GM23338 (cell line): Measurements from ENCODE around the gene AZIN2. TPM values are rescaled to one million over a fixed set of nuclear protein-coding genes. Genes with fewer than 3 reads are reported as not detected.

Source experiments
- ATAC-seq: fragments of 200-7000 bp; cut with Tn5 transposase; 3 replicates; pipeline ENCODE4 v1.9.1; 2020
- DNase-seq: peaks from one replicate; pipeline ENCODE4 v3.0.0-alpha.2; 2015; ENCODE audit warnings: low spot score
- H2AFZ ChIP-seq: fragments of 200-600 bp; sonication (generic); 2 replicates; pipeline ENCODE4 v1.8.0; 2016; ENCODE audit warnings: antibody characterized with exemption, mild to moderate bottlenecking, moderate library complexity
- H3F3A ChIP-seq: fragments of 200-600 bp; sonication (generic); replicated peaks from 2 replicates; pipeline ENCODE4 v1.8.0; 2017; ENCODE audit warnings: antibody characterized with exemption, mixed run types, low read depth
- H3K27ac ChIP-seq: fragments of 200-600 bp; sonication (generic); 2 replicates; pipeline ENCODE4 v1.6.1; 2016; ENCODE audit warnings: low read depth
- H3K27me3 ChIP-seq: fragments of 200-600 bp; sonication (generic); 2 replicates; pipeline ENCODE4 v1.8.0; 2016; ENCODE audit warnings: mild to moderate bottlenecking, mixed run types, moderate library complexity; ENCODE audit not compliant: insufficient read depth
- H3K36me3 ChIP-seq: fragments of 200-600 bp; sonication (generic); 2 replicates; pipeline ENCODE4 v1.8.0; 2016; ENCODE audit warnings: mild to moderate bottlenecking; ENCODE audit not compliant: insufficient read depth
- H3K4me1 ChIP-seq: fragments of 200-600 bp; sonication (generic); 2 replicates; pipeline ENCODE4 v1.8.0; 2016; ENCODE audit warnings: mild to moderate bottlenecking, moderate library complexity; ENCODE audit not compliant: insufficient read depth
- H3K4me2 ChIP-seq: fragments of 200-600 bp; sonication (generic); 2 replicates; pipeline ENCODE4 v1.7.1; 2017; ENCODE audit warnings: mixed run types
- H3K4me3 ChIP-seq: fragments of 200-600 bp; sonication (generic); 2 replicates; pipeline ENCODE4 v1.6.1; 2016; ENCODE audit warnings: mixed run types
- H3K79me2 ChIP-seq: fragments of 200-600 bp; sonication (generic); replicated peaks from 2 replicates; pipeline ENCODE4 v1.8.0; 2017; ENCODE audit warnings: mild to moderate bottlenecking; ENCODE audit not compliant: insufficient read depth
- H3K9me2 ChIP-seq: fragments of 200-600 bp; sonication (generic); 2 replicates; pipeline ENCODE4 v1.8.0; 2017; ENCODE audit not compliant: insufficient read depth
- H4K20me1 ChIP-seq: fragments of 200-600 bp; sonication (generic); replicated peaks from 2 replicates; pipeline ENCODE4 v1.8.0; 2017; ENCODE audit warnings: mild to moderate bottlenecking; ENCODE audit not compliant: insufficient read depth
- H3K27ac Mint-ChIP-seq: 2 replicates; pipeline ENCODE4 v1.8.0; 2020; ENCODE audit warnings: inconsistent platforms, mild to moderate bottlenecking, moderate library complexity, mixed read lengths
- H3K27me3 Mint-ChIP-seq: 3 replicates; pipeline ENCODE4 v1.8.0; 2022; ENCODE audit warnings: low read depth, mild to moderate bottlenecking, moderate library complexity, mixed read lengths, inconsistent platforms; ENCODE audit not compliant: insufficient read depth, poor library complexity
- H3K36me3 Mint-ChIP-seq: 3 replicates; pipeline ENCODE4 v1.8.0; 2021; ENCODE audit warnings: low read depth, mild to moderate bottlenecking, inconsistent platforms, moderate library complexity, mixed read lengths
- H3K4me1 Mint-ChIP-seq: 3 replicates; pipeline ENCODE4 v1.8.0; 2020; ENCODE audit warnings: mild to moderate bottlenecking, inconsistent platforms, mixed read lengths
- H3K4me3 Mint-ChIP-seq: 3 replicates; pipeline ENCODE4 v1.8.0; 2021; ENCODE audit warnings: moderate library complexity, mild to moderate bottlenecking, inconsistent platforms, mixed read lengths
- H3K9me3 Mint-ChIP-seq: 3 replicates; pipeline ENCODE4 v1.8.0; 2020; ENCODE audit warnings: moderate library complexity, mild to moderate bottlenecking, inconsistent platforms, mixed read lengths
- CREB1 ChIP-seq: fragments of 250-450 bp; sonication (Bioruptor Pico); IDR thresholded peaks from 2 replicates; pipeline ENCODE4 v1.5.0; 2020; ENCODE audit warnings: low read depth, mild to moderate bottlenecking, moderate library complexity
- JUNB ChIP-seq: IDR thresholded peaks from one replicate; pipeline ENCODE4 v1.6.1; 2016; ENCODE audit warnings: antibody characterized with exemption; ENCODE audit not compliant: unreplicated experiment
- POLR2AphosphoS5 ChIP-seq: IDR thresholded peaks from 2 replicates; pipeline ENCODE4 v1.6.1; 2016; ENCODE audit warnings: antibody characterized with exemption, low read depth
- STAT1 ChIP-seq: IDR thresholded peaks from one replicate; pipeline ENCODE4 v1.6.1; 2016; ENCODE audit warnings: antibody characterized with exemption; ENCODE audit not compliant: unreplicated experiment
- ZNF114 ChIP-seq: fragments of 250-450 bp; sonication (Bioruptor Pico); IDR thresholded peaks from 2 replicates; pipeline ENCODE4 v1.5.0; 2020; ENCODE audit warnings: mild to moderate bottlenecking, moderate library complexity
- ZNF331 ChIP-seq: fragments of 250-450 bp; sonication (Bioruptor Pico); IDR thresholded peaks from 2 replicates; pipeline ENCODE4 v1.5.0; 2020; ENCODE audit warnings: low read depth, mild to moderate bottlenecking, moderate library complexity
- ZNF462 ChIP-seq: fragments of 250-450 bp; sonication (Bioruptor Pico); IDR thresholded peaks from 2 replicates; pipeline ENCODE4 v1.5.0; 2020; ENCODE audit warnings: mild to moderate bottlenecking, moderate library complexity
- polyA plus RNA-seq: library from polyadenylated mRNA; unstranded; fragments of >200 nt; fragmentation: Nextera tagmentation; extraction: Ambion mirVana; gene quantifications from 2 replicates; pipeline ENCODE4 v1.2.1, GENCODE V29; 2016
- total RNA-seq: library from RNA; depleted of rRNA; stranded (reverse); fragments of >200 nt; shearing (Covaris generic); gene quantifications from 2 replicates; pipeline ENCODE4 v1.2.3, GENCODE V29; 2014
- TF ChIP-seq, protein P1 (sequence below): IDR thresholded peaks from 2 replicates; pipeline ENCODE4 v1.6.1; 2016; ENCODE audit warnings: antibody characterized with exemption

The AZIN2 gene
- total and polyA plus RNA-seq, 2 experiments from 2014 or later = 0.37 to 1.2 TPM

- H3K27me3 ChIP-seq = peaks cover 17% of the 10 kb centered on the region
- H3K9me2 ChIP-seq = no peaks in the 10 kb centered on the region
- no peaks in the 10 kb centered on the region for H4K20me1 ChIP-seq
- H3K4me1 Mint-ChIP-seq = peaks cover 16% of the 10 kb centered on the region
- H3K27ac Mint-ChIP-seq = no peak overlapping the region
- H3K36me3 Mint-ChIP-seq = no peaks in the 10 kb centered on the region; the same call in 2 of the 3 replicates
- no peak overlapping the region for H3K4me3 ChIP-seq
- DNase-seq (no peak), ATAC-seq (no peak)
- H3K9me3 Mint-ChIP-seq = no peaks in the 10 kb centered on the region
- no peaks in the 10 kb centered on the region for H3K79me2 ChIP-seq
- H3F3A ChIP-seq = no peaks in the 10 kb centered on the region
- no peak overlapping the region for H3K4me2 ChIP-seq
- H2AFZ ChIP-seq = no peak overlapping the region
- peaks cover 7% of the 10 kb centered on the region; the same call in 1 of the 2 replicates for H3K4me1 ChIP-seq
- no peak overlapping the region for H3K4me3 Mint-ChIP-seq
- no peaks in the 10 kb centered on the region for H3K36me3 ChIP-seq
- no peak for TF ChIP-seq ZNF331 (CRISPR knock-in tag)
- TF ChIP-seq STAT1 = no peak
- no peak overlapping the region for H3K27ac ChIP-seq
- peaks cover 10% of the 10 kb centered on the region for H3K27me3 Mint-ChIP-seq
These were observed 8.5 kb downstream of the AZIN2 start for GRCh38 chr1:33089457-33089856.

- Histone ChIP-seq H3K79me2 (no peaks in the 10 kb centered on the region), H3K27ac (no peak overlapping the region), H3K27me3 (no peaks in the 10 kb centered on the region), H3K4me1 (peaks cover 7% of the 10 kb centered on the region; the same call in 1 of the 2 replicates), H3K4me2 (no peak overlapping the region), H3K4me3 (no peak overlapping the region), H4K20me1 (no peaks in the 10 kb centered on the region), H3K36me3 (no peaks in the 10 kb centered on the region), H2AFZ (peak overlapping the region; percentile 63), H3K9me2 (no peaks in the 10 kb centered on the region), H3F3A (no peaks in the 10 kb centered on the region)
- peaks cover 18% of the 10 kb centered on the region for H3K4me1 Mint-ChIP-seq
- DNase-seq (no peak), ATAC-seq (no peak)
- H3K4me3 Mint-ChIP-seq = no peak overlapping the region; the same call in 2 of the 3 replicates
- H3K27me3 Mint-ChIP-seq = peaks cover 11% of the 10 kb centered on the region
- H3K9me3 Mint-ChIP-seq = no peaks in the 10 kb centered on the region
- TF ChIP-seq POLR2AphosphoS5 = no peak
- TF ChIP-seq CREB1 (CRISPR knock-in tag) = no peak
- no peak for TF ChIP-seq STAT1
- TF ChIP-seq JUNB = no peak
- TF ChIP-seq ZNF114 (CRISPR knock-in tag) = no peak
- TF ChIP-seq, protein P1, sequence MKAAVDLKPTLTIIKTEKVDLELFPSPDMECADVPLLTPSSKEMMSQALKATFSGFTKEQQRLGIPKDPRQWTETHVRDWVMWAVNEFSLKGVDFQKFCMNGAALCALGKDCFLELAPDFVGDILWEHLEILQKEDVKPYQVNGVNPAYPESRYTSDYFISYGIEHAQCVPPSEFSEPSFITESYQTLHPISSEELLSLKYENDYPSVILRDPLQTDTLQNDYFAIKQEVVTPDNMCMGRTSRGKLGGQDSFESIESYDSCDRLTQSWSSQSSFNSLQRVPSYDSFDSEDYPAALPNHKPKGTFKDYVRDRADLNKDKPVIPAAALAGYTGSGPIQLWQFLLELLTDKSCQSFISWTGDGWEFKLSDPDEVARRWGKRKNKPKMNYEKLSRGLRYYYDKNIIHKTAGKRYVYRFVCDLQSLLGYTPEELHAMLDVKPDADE = no peak
- TF ChIP-seq ZNF462 (CRISPR knock-in tag) = no peak
- no peak for TF ChIP-seq ZNF331 (CRISPR knock-in tag)
- no peak overlapping the region for H3K27ac Mint-ChIP-seq
- H3K36me3 Mint-ChIP-seq = no peaks in the 10 kb centered on the region
These were observed 11.5 kb downstream of the AZIN2 start for GRCh38 chr1:33092438-33092837.
